HFFc6 (cell line): ENCODE results near the gene MAPKAP1. TPM values are rescaled to one million over a fixed set of nuclear protein-coding genes. Genes with fewer than 3 reads are reported as not detected.

Source experiments
- DNase-seq: peaks from one replicate; pipeline ENCODE4 v3.0.0-alpha.2; 2018
- H3K27ac Mint-ChIP-seq: 2 replicates; pipeline ENCODE4 v1.8.0; 2020; ENCODE audit warnings: mild to moderate bottlenecking, mixed read lengths
- H3K27me3 Mint-ChIP-seq: 2 replicates; pipeline ENCODE4 v1.8.0; 2021; ENCODE audit warnings: mild to moderate bottlenecking, moderate library complexity, mixed read lengths; ENCODE audit not compliant: insufficient read depth
- H3K36me3 Mint-ChIP-seq: 2 replicates; pipeline ENCODE4 v1.8.0; 2021; ENCODE audit warnings: low read depth, mixed read lengths
- H3K4me1 Mint-ChIP-seq: 2 replicates; pipeline ENCODE4 v1.8.0; 2020; ENCODE audit warnings: low read depth, mixed read lengths
- H3K4me3 Mint-ChIP-seq: 2 replicates; pipeline ENCODE4 v1.8.0; 2020; ENCODE audit warnings: mild to moderate bottlenecking, moderate library complexity, mixed read lengths
- H3K9me3 Mint-ChIP-seq: 2 replicates; pipeline ENCODE4 v1.8.0; 2020; ENCODE audit warnings: mild to moderate bottlenecking, mixed read lengths
- CTCF ChIP-seq: fragments of 200-600 bp; sonication (generic); IDR thresholded peaks from 2 replicates; pipeline ENCODE4 v1.5.0; 2021; ENCODE audit warnings: antibody characterized with exemption, mild to moderate bottlenecking
- total RNA-seq, 6 experiments: library from RNA; stranded (reverse); fragmentation: NEBNext Ultra II Directional; extraction: Animal tissue kit (Norgen Biotek cat#: 25700); gene quantifications; 2 replicates in 1 of 6; 3 replicates in 5 of 6; pipeline ENCODE4 v1.2.3, GENCODE V29; 2021

MAPKAP1 gene
- total RNA-seq, 6 experiments from 2014 or later: 115 to 167 (median 130) TPM

GRCh38 chr9:125440411-125440810 is 266.6 kb downstream of the MAPKAP1 start:
- H3K27ac Mint-ChIP-seq: no peak overlapping the region
- DNase-seq: no peak

GRCh38 chr9:125439434-125440272 is 267.4 kb downstream of the MAPKAP1 start:
- no peak for DNase-seq
- no peaks in the 10 kb centered on the region for H3K9me3 Mint-ChIP-seq
- H3K4me3 Mint-ChIP-seq: no peak overlapping the region
- H3K27me3 Mint-ChIP-seq: no peaks in the 10 kb centered on the region
- H3K36me3 Mint-ChIP-seq: no peaks in the 10 kb centered on the region
- no peak overlapping the region for H3K27ac Mint-ChIP-seq
- no peaks in the 10 kb centered on the region for H3K4me1 Mint-ChIP-seq
- TF ChIP-seq CTCF: no peak

More at GRCh38 chr9:125440411-125440810, 266.6 kb downstream of the MAPKAP1 start:
- H3K27me3 Mint-ChIP-seq: no peaks in the 10 kb centered on the region; the same call in 1 of the 2 replicates
- no peak for TF ChIP-seq CTCF
- no peaks in the 10 kb centered on the region for H3K36me3 Mint-ChIP-seq
- H3K9me3 Mint-ChIP-seq: no peaks in the 10 kb centered on the region
- H3K4me3 Mint-ChIP-seq: no peak overlapping the region
- H3K4me1 Mint-ChIP-seq: no peaks in the 10 kb centered on the region

- Mint-ChIP-seq H3K4me3 (no peak overlapping the region), H3K36me3 (no peaks in the 10 kb centered on the region), H3K27ac (no peak overlapping the region), H3K27me3 (peaks cover under 1% of the 10 kb centered on the region; the same call in 1 of the 2 replicates), H3K4me1 (no peaks in the 10 kb centered on the region), H3K9me3 (no peaks in the 10 kb centered on the region)
- TF ChIP-seq CTCF: no peak
- DNase-seq: no peak
Observed at GRCh38 chr9:125438506-125439433, 268.2 kb downstream of the MAPKAP1 start.

- TF ChIP-seq CTCF: no peak
- no peaks in the 10 kb centered on the region for H3K36me3 Mint-ChIP-seq
- no peaks in the 10 kb centered on the region for H3K4me1 Mint-ChIP-seq
Observed at GRCh38 chr9:125437771-125438221, 269.2 kb downstream of the MAPKAP1 start.

GRCh38 chr9:125436613-125437443 is 270.2 kb downstream of the MAPKAP1 start:
- no peak overlapping the region for H3K4me3 Mint-ChIP-seq
- H3K36me3 Mint-ChIP-seq: no peaks in the 10 kb centered on the region
- no peak overlapping the region; the same call in 1 of the 2 replicates for H3K27ac Mint-ChIP-seq
- H3K9me3 Mint-ChIP-seq: no peaks in the 10 kb centered on the region
- peaks cover 2% of the 10 kb centered on the region; the same call in 1 of the 2 replicates for H3K27me3 Mint-ChIP-seq
- no peaks in the 10 kb centered on the region for H3K4me1 Mint-ChIP-seq
- no peak for TF ChIP-seq CTCF
- no peak for DNase-seq

More at GRCh38 chr9:125437771-125438221, 269.2 kb downstream of the MAPKAP1 start:
- Mint-ChIP-seq H3K9me3 (no peaks in the 10 kb centered on the region), H3K27ac (no peak overlapping the region), H3K27me3 (peaks cover 2% of the 10 kb centered on the region; the same call in 1 of the 2 replicates), H3K4me3 (no peak overlapping the region)
- DNase-seq: no peak
